OCI-M2 (cell line): Measurements from ENCODE around the gene WDR20.
"Not testable (repeated sequence)": the region's sequence is repeated elsewhere in the genome, so short reads cannot be mapped to it uniquely, and the experiment has no call there.

Experiments used
- DNase-seq: peaks from one replicate; lab custom pipeline; 2025; ENCODE audit not compliant: unreplicated experiment; lab: John Stamatoyannopoulos, UW

The WDR20 gene

GRCh38 chr14:102131741-102132140 is 8.0 kb upstream of the WDR20 start:
- DNase-seq = no peak

- DNase-seq = not testable (repeated sequence)
Measured at GRCh38 chr14:102134021-102134420, 5.7 kb upstream of the WDR20 start.

- not testable (repeated sequence) for DNase-seq
Measured at GRCh38 chr14:102134719-102135118, 5.0 kb upstream of the WDR20 start.

DNA sequence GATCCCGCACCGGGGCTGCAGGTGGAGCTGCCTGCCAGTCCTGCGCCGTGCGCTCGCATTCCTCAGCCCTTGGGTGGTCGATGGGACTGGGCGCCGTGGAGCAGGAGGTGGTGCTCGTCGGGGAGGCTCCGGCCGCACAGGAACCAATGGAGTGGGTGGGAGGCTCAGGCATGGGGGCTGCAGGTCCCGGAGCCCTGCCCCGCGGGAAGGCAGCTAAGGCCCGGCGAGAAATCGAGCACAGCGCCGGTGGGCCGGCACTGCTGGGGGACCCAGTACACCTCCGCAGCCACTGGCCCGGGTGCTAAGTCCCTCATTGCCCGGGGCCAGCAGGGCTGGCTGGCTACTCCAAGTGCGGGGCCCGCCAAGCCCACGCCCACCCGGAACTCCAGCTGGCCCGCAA is 4.2 kb upstream of the WDR20 start:
- not testable (repeated sequence) for DNase-seq

DNA sequence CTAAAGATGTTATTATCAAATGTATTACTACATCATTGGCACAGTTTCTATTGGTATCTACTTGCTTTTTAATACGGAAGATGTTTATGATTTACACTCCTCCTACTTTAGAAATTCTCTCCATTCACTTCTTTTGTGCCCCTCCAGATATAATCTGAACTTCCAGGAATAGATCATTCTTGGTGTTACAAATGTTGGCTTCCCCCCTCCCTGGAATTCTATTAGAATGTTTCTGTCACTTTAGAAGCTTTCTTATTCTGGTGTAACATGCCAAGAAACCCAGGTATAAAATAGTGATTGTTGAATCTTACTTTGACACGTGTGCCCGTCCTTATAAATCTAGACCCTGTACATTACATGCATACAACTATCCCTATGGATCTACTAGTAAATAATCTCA is 1.2 kb upstream of the WDR20 start:
- DNase-seq = no peak

DNA sequence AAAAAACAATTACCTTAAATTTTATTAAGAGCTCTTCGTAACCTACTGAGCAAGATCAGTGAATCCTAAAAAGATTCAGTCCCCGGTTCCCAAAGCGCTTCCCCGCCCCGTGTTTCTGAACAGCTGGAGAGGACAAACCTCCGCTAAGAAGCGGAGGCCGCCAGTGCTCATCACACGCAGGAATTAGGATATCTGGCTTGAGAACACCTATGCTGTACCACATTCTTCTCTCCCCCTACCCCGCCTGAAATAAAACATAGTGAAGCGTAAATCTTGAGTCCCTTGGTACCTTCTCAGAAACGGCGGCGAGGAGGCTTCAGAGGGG is 774 bp upstream of the WDR20 start:
- no peak for DNase-seq

GRCh38 chr14:102140027-102140749 is 491 bp downstream of the WDR20 start:
- no peak for DNase-seq

DNA sequence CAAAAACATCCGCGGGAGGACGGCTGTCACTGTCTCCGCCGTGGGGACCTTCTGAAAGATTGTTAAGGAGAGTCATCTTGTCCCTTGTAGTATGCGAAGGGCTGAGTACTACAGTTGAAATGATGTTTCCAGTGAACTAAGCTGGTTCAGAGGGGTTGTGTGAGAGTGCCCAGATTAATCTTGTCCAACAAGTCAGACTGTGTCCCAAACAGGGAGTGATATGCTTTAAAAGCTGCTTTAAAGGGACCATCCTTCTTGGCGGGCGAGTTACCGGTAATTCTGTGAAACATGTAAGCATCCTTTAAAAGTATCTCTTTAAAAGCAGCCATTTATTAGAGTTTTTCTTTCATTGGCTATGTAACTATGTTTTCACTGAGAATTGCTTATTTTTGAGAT is 1.1 kb downstream of the WDR20 start:
- DNase-seq = no peak

DNA sequence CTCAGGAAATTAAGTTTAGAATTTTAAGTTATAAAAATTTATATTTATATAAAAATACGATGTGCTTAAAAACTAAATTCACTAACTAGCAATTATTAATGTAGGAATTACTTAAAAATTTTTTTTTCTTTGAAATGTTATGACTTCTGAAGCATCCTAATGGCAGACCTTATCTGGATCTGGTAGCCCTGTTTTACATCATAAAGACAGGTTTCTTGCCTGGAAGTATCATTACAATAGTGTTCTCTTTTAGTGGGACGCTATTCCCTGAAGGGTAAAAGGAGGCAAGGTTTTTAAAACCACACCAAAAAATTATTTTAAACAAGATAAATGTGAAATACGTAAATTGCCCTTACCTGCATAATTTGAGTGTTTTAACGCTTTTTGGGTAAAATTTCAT is 2.1 kb downstream of the WDR20 start:
- no peak for DNase-seq

DNA sequence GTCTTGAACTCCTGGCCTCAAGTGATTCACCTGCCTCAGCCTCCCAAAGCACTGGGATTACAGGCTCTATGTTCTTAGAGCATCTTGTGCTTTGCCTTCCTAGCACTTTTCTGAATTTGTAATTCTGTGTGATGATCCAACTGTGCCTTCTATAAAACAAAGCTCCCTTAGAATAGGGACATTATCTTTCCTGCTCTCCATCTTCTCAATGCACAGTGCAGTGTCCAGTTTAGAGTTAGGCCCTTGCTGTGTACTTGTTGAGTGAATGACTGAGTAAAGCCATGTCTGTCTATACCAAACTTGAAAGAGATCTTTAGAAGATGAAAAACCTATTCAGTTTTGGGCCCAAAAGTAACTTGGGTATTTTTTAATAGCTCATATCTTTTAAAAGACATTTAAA is 5.2 kb downstream of the WDR20 start:
- no peak for DNase-seq

- no peak for DNase-seq
Measured at GRCh38 chr14:102145395-102145794, 5.7 kb downstream of the WDR20 start.

DNA sequence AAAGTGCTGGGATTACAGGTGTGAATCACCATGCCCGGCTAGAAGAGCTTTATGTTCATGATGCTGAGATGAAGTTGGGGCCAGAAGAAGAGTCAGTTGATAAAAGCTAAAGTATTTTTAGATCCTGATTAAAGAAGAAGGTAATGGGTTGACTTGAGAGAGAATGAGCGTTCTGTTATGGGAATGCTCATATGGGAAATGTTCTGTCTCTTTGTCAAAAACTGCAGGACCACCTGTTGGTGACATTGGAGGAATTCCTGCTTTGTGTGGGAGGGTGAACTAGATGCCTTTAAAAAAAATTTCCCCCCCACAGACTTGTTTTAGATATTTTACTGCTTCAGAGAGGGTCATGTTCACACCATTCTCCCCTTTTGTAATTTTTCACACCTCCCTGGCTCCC is 6.7 kb downstream of the WDR20 start:
- no peak for DNase-seq

GRCh38 chr14:102150083-102150482 is 10.4 kb downstream of the WDR20 start:
- no peak for DNase-seq

DNA sequence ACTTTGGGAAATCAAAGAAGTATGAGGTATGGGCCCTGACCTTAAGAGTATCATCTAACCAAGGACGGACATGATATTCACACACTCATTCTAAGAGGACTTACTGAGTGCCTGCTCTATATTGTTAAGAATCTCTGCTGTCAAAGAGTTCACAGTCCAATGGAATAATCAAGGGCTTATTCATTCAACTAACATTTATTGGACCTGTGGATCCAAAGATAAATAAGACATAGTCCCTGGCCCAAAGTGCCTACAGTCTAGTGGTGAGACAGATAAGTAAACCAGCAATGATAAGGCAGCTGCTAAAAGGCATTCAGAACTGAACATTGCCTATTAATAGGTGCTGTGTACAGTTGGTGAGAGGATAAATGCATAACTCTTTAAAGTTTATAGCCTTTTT is 11.0 kb downstream of the WDR20 start:
- DNase-seq = peak; percentile 62

GRCh38 chr14:102151411-102151810 is 11.7 kb downstream of the WDR20 start:
- not testable (repeated sequence) for DNase-seq

- DNase-seq = no peak
Measured at GRCh38 chr14:102154121-102154520, 14.4 kb downstream of the WDR20 start.

- DNase-seq = no peak
Measured at GRCh38 chr14:102154821-102155549, 15.3 kb downstream of the WDR20 start.

GRCh38 chr14:102157346-102157745 is 17.6 kb downstream of the WDR20 start:
- no peak for DNase-seq

DNA sequence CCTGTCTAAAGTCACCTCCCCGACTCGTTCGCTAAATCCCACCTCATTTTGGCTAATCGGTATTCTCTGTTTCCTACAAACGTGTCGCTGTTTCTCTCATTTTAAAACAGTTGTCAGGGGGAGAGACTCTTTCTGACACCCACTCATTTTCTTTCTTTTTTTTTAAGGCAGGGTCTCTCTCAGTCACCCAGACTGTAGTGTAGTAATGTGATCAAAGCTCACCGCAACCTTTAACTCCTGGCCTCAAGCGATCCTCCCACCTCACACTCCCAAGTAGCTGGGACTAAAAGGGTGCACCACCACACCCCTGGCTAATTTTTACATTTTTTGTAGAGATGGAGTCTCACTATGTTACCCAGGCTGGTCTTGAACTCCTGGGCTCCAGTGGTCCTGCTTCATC is 19.1 kb downstream of the WDR20 start:
- DNase-seq = no peak

GRCh38 chr14:102159841-102160240 is 20.1 kb downstream of the WDR20 start:
- no peak for DNase-seq

- no peak for DNase-seq
Measured at GRCh38 chr14:102162487-102162886, 22.8 kb downstream of the WDR20 start.

GRCh38 chr14:102164241-102164641 is 24.5 kb downstream of the WDR20 start:
- DNase-seq = no peak

DNA sequence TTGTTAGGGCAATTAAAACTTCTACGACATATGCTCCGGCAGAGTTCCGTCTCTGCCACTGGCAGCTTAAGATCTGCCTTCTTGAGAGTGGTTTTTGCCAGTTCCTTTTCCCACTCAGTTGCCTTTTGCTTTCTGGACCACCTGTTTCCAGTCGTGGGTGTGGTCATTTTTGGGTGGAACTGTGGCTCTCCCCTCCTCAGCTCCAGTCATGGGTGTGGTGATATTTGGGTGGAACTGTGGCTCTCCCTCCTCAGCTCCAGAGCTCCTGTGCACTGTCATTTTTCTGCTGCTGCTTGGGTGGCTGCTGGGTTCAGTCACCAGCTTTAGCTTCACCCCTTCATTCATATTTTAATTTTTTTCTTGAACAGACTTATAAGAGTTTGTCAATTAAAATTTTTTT is 25.3 kb downstream of the WDR20 start:
- DNase-seq = no peak
